ENCODE measurements around the gene ITSN1.

Gene ITSN1

DNA sequence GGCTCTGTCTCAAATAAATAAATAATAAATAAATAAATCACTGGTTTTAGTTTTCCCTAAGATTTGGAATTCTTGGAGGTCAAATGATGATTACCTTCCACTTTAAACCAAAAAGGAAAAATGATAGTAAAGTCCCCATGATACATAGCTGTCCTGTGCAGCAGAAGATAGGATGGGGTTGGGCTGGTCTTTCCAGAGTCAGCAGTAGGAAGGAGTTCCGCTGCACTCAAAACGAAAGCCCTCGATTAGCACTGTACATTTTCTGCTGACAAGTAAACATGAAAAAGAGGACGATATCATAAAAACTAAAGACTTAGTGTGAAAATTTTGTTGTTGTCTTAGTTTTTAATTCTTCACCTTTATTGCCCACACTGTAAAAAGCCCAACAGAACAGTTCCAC lies 193.6 kb downstream of the ITSN1 start:
- Histone ChIP-seq H3K36me3 (replicated peaks) (peaks cover 47% of the 10 kb centered on the region), H3K27me3 (replicated peaks) (no peaks in the 10 kb centered on the region), H3K27ac (no peak overlapping the region), H3K4me3 (ENCODE audit: low read depth, low read length) (no peak overlapping the region)
- in situ Hi-C loops (cut with HindIII; ENCODE audit: low pct_ligation_motif_present, low sequenced_read_pairs) = no loop called here
- no peak for DNase-seq
- TF ChIP-seq, protein P1, sequence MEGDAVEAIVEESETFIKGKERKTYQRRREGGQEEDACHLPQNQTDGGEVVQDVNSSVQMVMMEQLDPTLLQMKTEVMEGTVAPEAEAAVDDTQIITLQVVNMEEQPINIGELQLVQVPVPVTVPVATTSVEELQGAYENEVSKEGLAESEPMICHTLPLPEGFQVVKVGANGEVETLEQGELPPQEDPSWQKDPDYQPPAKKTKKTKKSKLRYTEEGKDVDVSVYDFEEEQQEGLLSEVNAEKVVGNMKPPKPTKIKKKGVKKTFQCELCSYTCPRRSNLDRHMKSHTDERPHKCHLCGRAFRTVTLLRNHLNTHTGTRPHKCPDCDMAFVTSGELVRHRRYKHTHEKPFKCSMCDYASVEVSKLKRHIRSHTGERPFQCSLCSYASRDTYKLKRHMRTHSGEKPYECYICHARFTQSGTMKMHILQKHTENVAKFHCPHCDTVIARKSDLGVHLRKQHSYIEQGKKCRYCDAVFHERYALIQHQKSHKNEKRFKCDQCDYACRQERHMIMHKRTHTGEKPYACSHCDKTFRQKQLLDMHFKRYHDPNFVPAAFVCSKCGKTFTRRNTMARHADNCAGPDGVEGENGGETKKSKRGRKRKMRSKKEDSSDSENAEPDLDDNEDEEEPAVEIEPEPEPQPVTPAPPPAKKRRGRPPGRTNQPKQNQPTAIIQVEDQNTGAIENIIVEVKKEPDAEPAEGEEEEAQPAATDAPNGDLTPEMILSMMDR (IDR thresholded peaks at IDR 0.05; ENCODE audit: low read depth, low read length, missing control alignments) = no peak

DNA sequence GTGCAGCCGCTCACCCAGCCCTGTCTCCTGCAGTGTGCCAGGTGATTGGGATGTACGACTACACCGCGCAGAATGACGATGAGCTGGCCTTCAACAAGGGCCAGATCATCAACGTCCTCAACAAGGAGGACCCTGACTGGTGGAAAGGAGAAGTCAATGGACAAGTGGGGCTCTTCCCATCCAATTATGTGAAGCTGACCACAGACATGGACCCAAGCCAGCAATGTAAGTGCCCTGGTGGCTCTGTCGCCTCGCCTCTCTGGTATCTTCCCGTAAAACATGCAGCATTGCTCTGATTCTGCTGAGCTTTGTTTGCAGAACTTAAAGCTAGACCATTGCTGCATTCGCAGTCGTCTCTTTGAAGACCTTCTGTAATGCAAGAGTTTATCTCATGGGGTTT lies 194.1 kb downstream of the ITSN1 start:
- in situ Hi-C loops (cut with HindIII; ENCODE audit: low pct_ligation_motif_present, low sequenced_read_pairs) = no loop called here
- H3K4me3 ChIP-seq (ENCODE audit: low read depth, low read length) = no peak overlapping the region
- peaks cover 47% of the 10 kb centered on the region for H3K36me3 ChIP-seq (replicated peaks)
- H3K27ac ChIP-seq = no peak overlapping the region
- TF ChIP-seq, protein P1 (IDR thresholded peaks at IDR 0.05; ENCODE audit: low read depth, low read length, missing control alignments) = no peak
- DNase-seq = no peak
- H3K27me3 ChIP-seq (replicated peaks) = no peaks in the 10 kb centered on the region

DNA sequence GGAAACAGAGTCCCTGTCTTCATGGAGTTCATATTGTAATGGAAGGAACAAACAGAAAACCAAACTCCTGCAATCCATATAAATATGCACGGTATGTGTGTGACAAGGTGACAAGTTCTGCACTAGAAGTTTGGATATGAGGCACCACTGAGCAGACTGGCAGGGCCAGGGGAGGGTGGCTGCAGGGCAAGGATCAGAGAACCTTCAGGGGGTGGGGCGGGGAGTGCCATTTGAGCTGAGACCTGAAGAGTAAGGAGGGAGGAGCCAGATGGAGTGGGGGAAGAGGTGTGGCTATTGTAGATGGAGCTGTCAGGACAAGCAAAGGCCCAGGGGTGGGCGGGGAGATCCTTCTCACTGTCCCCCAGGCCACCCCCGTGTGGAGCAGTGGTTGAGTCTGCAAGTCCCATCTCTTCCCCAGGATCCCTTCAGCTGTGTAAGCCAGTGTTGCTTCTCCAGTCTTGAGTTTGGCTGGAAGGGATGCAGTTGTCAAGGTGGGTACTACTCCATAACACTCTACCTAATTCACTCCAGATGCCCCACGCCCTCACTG lies 196.9 kb downstream of the ITSN1 start:
- Histone ChIP-seq H3K27me3 (replicated peaks) (no peaks in the 10 kb centered on the region), H3K27ac (no peak overlapping the region), H3K36me3 (replicated peaks) (peaks cover 32% of the 10 kb centered on the region), H3K4me3 (ENCODE audit: low read depth, low read length) (no peak overlapping the region)
- TF ChIP-seq, protein P1 (IDR thresholded peaks at IDR 0.05; ENCODE audit: low read depth, low read length, missing control alignments) = no peak
- in situ Hi-C loops (cut with HindIII; ENCODE audit: low pct_ligation_motif_present, low sequenced_read_pairs) = no loop called here
- no peak for DNase-seq

DNA sequence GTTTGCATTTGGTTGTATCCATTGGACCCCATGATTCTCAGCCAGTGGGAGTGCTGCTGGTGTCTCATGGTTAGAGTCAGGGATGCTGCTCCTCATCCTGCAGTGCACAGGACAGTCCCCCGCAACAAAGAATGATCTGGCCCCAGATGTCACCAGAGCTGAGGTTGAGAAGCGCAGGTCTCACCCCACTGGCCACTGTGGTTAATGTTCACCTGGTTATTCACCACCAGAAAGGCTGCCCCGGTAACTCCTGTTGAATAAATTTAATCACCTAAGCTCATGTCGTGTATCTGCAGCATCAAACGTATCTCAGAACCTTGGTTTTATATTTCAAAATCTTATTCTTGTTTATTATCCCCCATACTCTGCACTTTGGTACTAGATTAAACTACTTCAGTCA lies 197.5 kb downstream of the ITSN1 start:
- DNase-seq = no peak
- TF ChIP-seq, protein P1 (IDR thresholded peaks at IDR 0.05; ENCODE audit: low read depth, low read length, missing control alignments) = no peak
- Histone ChIP-seq H3K27ac (no peak overlapping the region), H3K27me3 (replicated peaks) (no peaks in the 10 kb centered on the region), H3K4me3 (ENCODE audit: low read depth, low read length) (no peak overlapping the region), H3K36me3 (replicated peaks) (peaks cover 28% of the 10 kb centered on the region)
- in situ Hi-C loops (cut with HindIII; ENCODE audit: low pct_ligation_motif_present, low sequenced_read_pairs) = no loop called here

DNA sequence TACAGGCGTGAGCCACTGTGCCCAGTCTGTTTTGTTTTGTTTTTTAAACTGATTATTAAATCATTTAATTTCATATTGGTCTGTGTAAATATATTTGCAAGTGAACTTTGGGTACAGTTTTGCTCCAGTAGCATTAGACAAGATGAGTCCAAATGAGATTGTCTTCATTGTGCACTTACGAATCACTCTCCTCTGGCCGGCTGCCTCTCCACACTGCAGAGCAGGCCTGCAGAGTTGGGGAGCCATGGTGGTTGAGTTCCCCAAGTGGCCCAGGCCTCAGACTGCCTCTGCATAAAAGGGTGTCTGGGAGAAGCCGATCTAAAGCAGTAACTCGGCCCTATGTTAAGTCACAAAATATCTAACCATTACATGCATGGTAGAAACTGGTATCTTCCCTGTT lies 198.5 kb downstream of the ITSN1 start:
- in situ Hi-C loops (cut with HindIII; ENCODE audit: low pct_ligation_motif_present, low sequenced_read_pairs) = no loop called here
- Histone ChIP-seq H3K36me3 (replicated peaks) (peaks cover 28% of the 10 kb centered on the region), H3K27me3 (replicated peaks) (no peaks in the 10 kb centered on the region), H3K27ac (no peak overlapping the region), H3K4me3 (ENCODE audit: low read depth, low read length) (no peak overlapping the region)
- DNase-seq = no peak
- TF ChIP-seq, protein P1 (IDR thresholded peaks at IDR 0.05; ENCODE audit: low read depth, low read length, missing control alignments) = no peak

DNA sequence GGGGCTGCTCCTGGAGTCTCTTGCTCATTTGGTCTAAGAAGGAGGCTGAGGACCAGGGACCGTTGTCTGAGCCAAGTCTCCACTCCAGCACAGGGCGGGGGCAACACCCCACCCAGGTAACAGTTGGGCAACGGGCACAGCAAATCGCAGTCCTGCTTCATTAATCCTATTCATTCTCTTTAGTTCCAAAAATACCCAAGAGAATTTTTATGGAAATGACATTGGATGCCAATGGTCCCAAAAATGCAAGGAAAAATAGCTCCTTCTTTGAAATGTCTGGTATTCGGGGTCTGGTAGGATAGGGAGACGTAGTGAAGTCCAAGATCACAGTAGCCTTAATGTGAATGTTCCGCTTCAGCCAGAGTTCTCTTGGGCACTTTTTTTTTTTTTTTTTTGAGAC lies 199.3 kb downstream of the ITSN1 start:
- Histone ChIP-seq H3K27me3 (replicated peaks) (no peaks in the 10 kb centered on the region), H3K27ac (no peak overlapping the region), H3K36me3 (replicated peaks) (peaks cover 22% of the 10 kb centered on the region), H3K4me3 (ENCODE audit: low read depth, low read length) (no peak overlapping the region)
- no peak for DNase-seq
- in situ Hi-C loops (cut with HindIII; ENCODE audit: low pct_ligation_motif_present, low sequenced_read_pairs) = no loop called here
- TF ChIP-seq, protein P1 (IDR thresholded peaks at IDR 0.05; ENCODE audit: low read depth, low read length, missing control alignments) = no peak
